ENCODE measurements around the gene IPCEF1.
A peak's percentile ranks its signal among the peaks of the same experiment; 100 is the strongest.

IPCEF1 gene

DNA sequence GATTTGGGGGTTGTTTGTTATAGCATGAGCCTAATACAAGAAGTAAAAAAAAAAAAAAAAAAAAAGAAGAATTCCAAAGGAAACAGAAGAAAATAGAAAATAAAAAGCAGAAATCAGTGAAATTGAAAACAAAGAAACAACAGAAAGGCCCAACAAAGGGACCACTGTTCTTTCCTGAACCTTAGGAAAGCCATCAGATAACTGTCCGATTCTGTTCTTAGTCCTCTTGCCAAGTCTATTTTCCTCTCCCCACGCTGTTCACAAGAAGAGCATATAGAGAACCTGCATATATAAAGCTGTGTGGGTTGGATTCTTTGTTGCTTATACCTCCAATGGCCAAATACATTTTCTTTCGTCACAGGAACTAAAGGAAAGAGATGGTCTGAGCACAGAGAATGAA, 38.0 kb upstream of the IPCEF1 start:
- Histone ChIP-seq H3K27ac (ENCODE audit: low read depth, low read length) (no peak overlapping the region), H3K9me3 (ENCODE audit: control insufficient read depth in 5 of 5, low read length in 5 of 5) (peaks cover 0 to 3% (median 0%) of the 10 kb centered on the region in 5 donors), H3K4me3 (ENCODE audit: low read depth in 1 of 5, low read length in 5 of 5) (no peak overlapping the region), H3K27me3 (ENCODE audit: control insufficient read depth in 5 of 5, insufficient read depth in 4 of 5, low read length in 5 of 5) (peaks cover 0 to 2% (median 0%) of the 10 kb centered on the region in 5 donors), H3K36me3 (ENCODE audit: control insufficient read depth in 5 of 5, insufficient read depth in 5 of 5, low read length in 5 of 5) (no peaks in the 10 kb centered on the region), H3K9ac (ENCODE audit: low read length in 5 of 5) (no peak overlapping the region), H3K4me1 (ENCODE audit: control insufficient read depth in 5 of 5, insufficient read depth in 5 of 5, low read length in 5 of 5) (no peaks in the 10 kb centered on the region)

DNA sequence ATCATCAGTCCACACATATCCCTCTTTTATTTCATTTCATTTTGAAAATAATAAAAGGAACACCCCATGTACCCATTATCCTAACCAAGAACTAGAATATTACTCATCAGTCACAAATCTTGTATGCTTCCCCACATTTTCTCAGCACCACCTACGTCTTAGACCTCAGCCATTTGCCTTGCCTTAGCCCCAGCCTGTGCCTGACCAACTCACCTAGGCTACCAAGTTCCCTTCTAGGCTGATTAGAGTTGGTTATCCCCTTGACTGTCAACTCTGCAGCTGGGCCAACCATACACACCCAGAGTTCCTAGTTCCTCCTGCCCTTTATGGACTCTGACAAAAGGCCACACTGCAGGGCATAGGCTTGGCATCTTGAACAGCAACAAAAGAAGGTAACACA, 33.4 kb upstream of the IPCEF1 start:
- H3K4me3 ChIP-seq (ENCODE audit: low read depth in 1 of 5, low read length in 5 of 5) = no peak overlapping the region
- no peaks in the 10 kb centered on the region for H3K36me3 ChIP-seq (ENCODE audit: control insufficient read depth in 5 of 5, insufficient read depth in 5 of 5, low read length in 5 of 5)
- H3K27me3 ChIP-seq (ENCODE audit: control insufficient read depth in 5 of 5, insufficient read depth in 4 of 5, low read length in 5 of 5) = peaks cover 0 to 2% (median 0%) of the 10 kb centered on the region in 5 donors
- H3K4me1 ChIP-seq (ENCODE audit: control insufficient read depth in 5 of 5, insufficient read depth in 5 of 5, low read length in 5 of 5) = no peaks in the 10 kb centered on the region
- no peak overlapping the region for H3K27ac ChIP-seq (ENCODE audit: low read depth, low read length)
- H3K9ac ChIP-seq (ENCODE audit: low read length in 5 of 5) = no peak overlapping the region
- peaks cover 0 to 10% (median 0%) of the 10 kb centered on the region in 5 donors for H3K9me3 ChIP-seq (ENCODE audit: control insufficient read depth in 5 of 5, low read length in 5 of 5)

DNA sequence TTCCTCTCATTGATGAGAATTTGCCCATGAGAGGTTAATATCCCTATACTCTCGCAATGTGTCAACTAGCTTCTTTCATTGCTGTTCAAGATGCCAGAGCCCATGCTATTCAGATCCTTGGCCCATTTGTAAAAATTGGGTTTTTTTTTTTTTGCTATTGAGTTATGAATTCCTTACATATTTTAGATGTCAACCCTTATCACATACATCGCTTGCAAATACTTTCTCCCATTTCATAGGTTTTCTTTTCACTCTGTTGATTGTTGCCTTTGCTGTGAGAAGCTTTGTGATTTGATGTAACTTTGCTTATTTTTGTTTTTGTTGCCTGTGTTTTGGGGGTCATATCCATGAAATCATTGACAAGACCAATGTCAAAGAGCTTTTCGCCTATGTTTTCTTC, 32.2 kb upstream of the IPCEF1 start:
- Histone ChIP-seq H3K4me3 (ENCODE audit: low read depth in 1 of 5, low read length in 5 of 5) (no peak overlapping the region), H3K9ac (ENCODE audit: low read length in 5 of 5) (no peak overlapping the region), H3K27ac (ENCODE audit: low read depth, low read length) (no peak overlapping the region)

DNA sequence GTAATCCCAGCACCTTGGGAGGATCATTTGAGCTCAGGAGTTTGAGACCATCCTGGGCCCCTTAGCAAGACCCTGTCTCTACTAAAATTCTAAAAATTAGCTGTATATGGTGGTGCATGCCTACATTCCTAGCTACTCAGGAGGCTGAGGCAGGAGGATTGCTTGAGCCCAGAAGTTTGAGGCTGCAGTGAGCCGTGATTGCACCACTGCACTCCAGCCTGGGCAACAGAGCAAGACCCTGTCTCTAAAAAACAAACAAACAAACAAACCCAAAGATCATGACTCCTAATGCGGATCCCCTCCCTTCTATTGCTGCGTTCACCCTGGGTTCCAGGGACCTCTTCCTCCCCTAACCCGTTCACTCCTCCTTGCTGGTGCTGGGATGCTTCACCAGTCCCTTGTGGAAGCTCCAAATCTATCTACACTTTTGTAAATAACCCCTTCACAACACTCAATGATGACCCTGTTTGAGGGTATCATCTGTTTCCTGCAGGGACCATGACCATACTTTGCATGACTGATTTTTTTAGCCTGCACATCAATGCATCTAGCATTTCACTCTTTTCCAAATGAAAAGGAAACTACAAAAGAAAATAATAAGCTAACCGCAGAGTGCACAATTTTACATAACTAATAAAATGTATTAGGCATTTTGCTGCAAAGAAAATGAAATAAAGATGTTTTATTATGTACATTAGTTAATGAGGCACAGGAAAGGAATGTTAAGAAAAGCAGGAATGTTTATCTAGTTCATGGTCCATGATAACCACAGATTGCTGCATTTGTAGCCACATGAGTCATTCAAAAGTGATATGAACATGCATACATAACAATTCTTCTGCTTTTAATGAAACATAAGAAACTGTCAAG, 30.5 kb upstream of the IPCEF1 start:
- Histone ChIP-seq H3K27me3 (ENCODE audit: control insufficient read depth in 5 of 5, insufficient read depth in 4 of 5, low read length in 5 of 5) (no peaks in the 10 kb centered on the region), H3K9ac (ENCODE audit: low read length in 5 of 5) (no peak overlapping the region), H3K4me3 (ENCODE audit: low read depth in 1 of 5, low read length in 5 of 5) (no peak overlapping the region), H3K9me3 (ENCODE audit: control insufficient read depth in 5 of 5, low read length in 5 of 5) (peaks cover 0 to 14% (median 3%) of the 10 kb centered on the region in 5 donors), H3K36me3 (ENCODE audit: control insufficient read depth in 5 of 5, insufficient read depth in 5 of 5, low read length in 5 of 5) (no peaks in the 10 kb centered on the region), H3K4me1 (ENCODE audit: control insufficient read depth in 5 of 5, insufficient read depth in 5 of 5, low read length in 5 of 5) (no peaks in the 10 kb centered on the region), H3K27ac (ENCODE audit: low read depth, low read length) (no peak overlapping the region)

More for the DNA sequence above, 32.2 kb upstream of the IPCEF1 start:
- H3K9me3 ChIP-seq (ENCODE audit: control insufficient read depth in 5 of 5, low read length in 5 of 5) = peaks cover 0 to 10% (median 0%) of the 10 kb centered on the region in 5 donors
- H3K4me1 ChIP-seq (ENCODE audit: control insufficient read depth in 5 of 5, insufficient read depth in 5 of 5, low read length in 5 of 5) = no peaks in the 10 kb centered on the region
- peaks cover 0 to 2% (median 0%) of the 10 kb centered on the region in 5 donors for H3K27me3 ChIP-seq (ENCODE audit: control insufficient read depth in 5 of 5, insufficient read depth in 4 of 5, low read length in 5 of 5)
- no peaks in the 10 kb centered on the region for H3K36me3 ChIP-seq (ENCODE audit: control insufficient read depth in 5 of 5, insufficient read depth in 5 of 5, low read length in 5 of 5)

DNA sequence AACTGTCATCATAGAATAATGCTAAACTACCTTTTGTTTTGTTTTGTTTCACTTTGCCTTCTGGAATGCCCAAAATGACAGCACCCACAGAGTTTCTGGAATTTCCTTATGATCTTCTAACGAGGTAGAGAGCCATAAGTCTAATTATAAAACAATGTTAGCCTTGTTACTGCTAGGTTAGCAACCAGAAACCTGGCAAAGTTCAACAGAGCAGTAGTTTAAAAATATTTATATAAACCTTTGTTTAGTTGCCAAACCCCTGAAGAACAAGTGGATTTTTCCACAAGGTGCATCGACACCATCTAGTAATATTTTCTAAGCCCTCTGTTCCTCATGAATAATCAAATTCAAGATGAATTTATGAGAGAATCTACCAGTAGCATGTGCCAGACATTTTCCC, 27.6 kb upstream of the IPCEF1 start:
- peaks cover 0 to 10% (median 3%) of the 10 kb centered on the region in 5 donors for H3K9me3 ChIP-seq (ENCODE audit: control insufficient read depth in 5 of 5, low read length in 5 of 5)
- no peak overlapping the region for H3K4me3 ChIP-seq (ENCODE audit: low read depth in 1 of 5, low read length in 5 of 5)
- H3K4me1 ChIP-seq (ENCODE audit: control insufficient read depth in 5 of 5, insufficient read depth in 5 of 5, low read length in 5 of 5) = no peaks in the 10 kb centered on the region
- H3K9ac ChIP-seq (ENCODE audit: low read length in 5 of 5) = no peak overlapping the region
- no peak overlapping the region for H3K27ac ChIP-seq (ENCODE audit: low read depth, low read length)
- no peaks in the 10 kb centered on the region for H3K27me3 ChIP-seq (ENCODE audit: control insufficient read depth in 5 of 5, insufficient read depth in 4 of 5, low read length in 5 of 5)
- H3K36me3 ChIP-seq (ENCODE audit: control insufficient read depth in 5 of 5, insufficient read depth in 5 of 5, low read length in 5 of 5) = no peaks in the 10 kb centered on the region

DNA sequence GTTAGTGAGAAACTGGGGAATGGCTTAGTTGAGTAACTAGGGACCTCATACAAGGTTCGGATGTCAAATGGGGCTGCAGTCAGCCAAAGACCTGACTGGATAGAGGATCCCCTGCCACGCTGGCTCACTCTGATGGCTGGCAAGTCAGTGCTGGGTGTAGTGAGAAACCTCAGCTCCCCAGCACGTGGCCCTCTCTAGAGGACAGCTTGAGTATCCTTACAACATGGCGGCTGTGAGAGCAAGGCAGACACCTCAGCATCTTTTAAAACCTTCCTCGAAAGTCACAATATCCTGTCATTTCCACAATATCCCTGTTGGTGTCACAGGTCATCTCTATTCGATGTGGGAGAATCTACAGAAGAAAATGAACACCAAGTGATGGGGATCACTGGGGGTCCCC, 26.7 kb upstream of the IPCEF1 start:
- peaks cover 0 to 4% (median 3%) of the 10 kb centered on the region in 5 donors for H3K9me3 ChIP-seq (ENCODE audit: control insufficient read depth in 5 of 5, low read length in 5 of 5)
- H3K27ac ChIP-seq (ENCODE audit: low read depth, low read length) = no peak overlapping the region
- no peak overlapping the region for H3K4me3 ChIP-seq (ENCODE audit: low read depth in 1 of 5, low read length in 5 of 5)
- no peaks in the 10 kb centered on the region for H3K27me3 ChIP-seq (ENCODE audit: control insufficient read depth in 5 of 5, insufficient read depth in 4 of 5, low read length in 5 of 5)
- no peaks in the 10 kb centered on the region for H3K36me3 ChIP-seq (ENCODE audit: control insufficient read depth in 5 of 5, insufficient read depth in 5 of 5, low read length in 5 of 5)
- H3K4me1 ChIP-seq (ENCODE audit: control insufficient read depth in 5 of 5, insufficient read depth in 5 of 5, low read length in 5 of 5) = no peaks in the 10 kb centered on the region
- H3K9ac ChIP-seq (ENCODE audit: low read length in 5 of 5) = no peak overlapping the region

DNA sequence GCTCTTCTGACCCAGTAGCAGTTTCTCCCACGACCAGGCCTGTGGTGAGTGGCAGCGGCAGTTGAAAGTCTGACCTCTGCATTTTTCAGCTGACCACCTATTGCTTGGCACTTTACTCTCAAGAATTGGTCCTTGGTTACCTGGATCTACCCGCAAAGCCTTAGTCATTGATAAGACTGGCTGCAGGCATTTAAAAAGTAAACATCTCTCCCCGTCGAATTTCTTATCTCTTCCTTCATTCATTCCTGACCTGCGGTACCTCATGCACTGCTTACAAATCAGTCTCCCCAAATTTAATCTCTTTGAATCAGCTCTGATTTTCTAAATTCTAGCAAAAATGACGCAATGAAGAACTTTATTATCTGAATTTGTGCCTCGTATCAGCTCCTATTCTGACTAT, 26.1 kb upstream of the IPCEF1 start:
- Histone ChIP-seq H3K36me3 (ENCODE audit: control insufficient read depth in 5 of 5, insufficient read depth in 5 of 5, low read length in 5 of 5) (no peaks in the 10 kb centered on the region), H3K27me3 (ENCODE audit: control insufficient read depth in 5 of 5, insufficient read depth in 4 of 5, low read length in 5 of 5) (no peaks in the 10 kb centered on the region), H3K9ac (ENCODE audit: low read length in 5 of 5) (no peak overlapping the region), H3K9me3 (ENCODE audit: control insufficient read depth in 5 of 5, low read length in 5 of 5) (peaks cover 0 to 4% (median 3%) of the 10 kb centered on the region in 5 donors), H3K4me1 (ENCODE audit: control insufficient read depth in 5 of 5, insufficient read depth in 5 of 5, low read length in 5 of 5) (no peaks in the 10 kb centered on the region), H3K4me3 (ENCODE audit: low read depth in 1 of 5, low read length in 5 of 5) (no peak overlapping the region), H3K27ac (ENCODE audit: low read depth, low read length) (no peak overlapping the region)

DNA sequence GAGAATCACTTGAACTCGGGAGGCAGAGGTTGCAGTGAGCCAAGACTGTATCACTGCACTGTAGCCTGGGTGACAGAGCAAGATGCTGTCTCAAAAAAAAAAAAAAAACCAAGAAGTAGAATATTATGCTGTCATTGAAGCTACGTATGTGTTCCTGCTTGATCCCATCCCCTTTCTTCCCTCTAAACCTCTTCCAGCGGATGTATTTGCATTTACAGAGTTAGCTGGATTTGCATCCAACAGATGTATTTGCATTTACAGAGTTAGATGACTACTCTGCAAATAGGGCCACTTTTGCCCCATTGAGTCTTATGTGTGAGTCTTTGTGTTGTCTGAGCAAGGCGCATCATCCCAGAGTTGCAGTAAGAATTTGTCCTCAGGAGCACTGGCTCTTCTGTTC, 24.9 kb upstream of the IPCEF1 start:
- H3K36me3 ChIP-seq (ENCODE audit: control insufficient read depth in 5 of 5, insufficient read depth in 5 of 5, low read length in 5 of 5) = no peaks in the 10 kb centered on the region
- no peaks in the 10 kb centered on the region for H3K4me1 ChIP-seq (ENCODE audit: control insufficient read depth in 5 of 5, insufficient read depth in 5 of 5, low read length in 5 of 5)
- H3K9ac ChIP-seq (ENCODE audit: low read length in 5 of 5) = no peak overlapping the region
- no peak overlapping the region for H3K4me3 ChIP-seq (ENCODE audit: low read depth in 1 of 5, low read length in 5 of 5)
- no peak overlapping the region for H3K27ac ChIP-seq (ENCODE audit: low read depth, low read length)
- H3K9me3 ChIP-seq (ENCODE audit: control insufficient read depth in 5 of 5, low read length in 5 of 5) = peaks cover 0 to 4% (median 3%) of the 10 kb centered on the region in 5 donors
- no peaks in the 10 kb centered on the region for H3K27me3 ChIP-seq (ENCODE audit: control insufficient read depth in 5 of 5, insufficient read depth in 4 of 5, low read length in 5 of 5)

DNA sequence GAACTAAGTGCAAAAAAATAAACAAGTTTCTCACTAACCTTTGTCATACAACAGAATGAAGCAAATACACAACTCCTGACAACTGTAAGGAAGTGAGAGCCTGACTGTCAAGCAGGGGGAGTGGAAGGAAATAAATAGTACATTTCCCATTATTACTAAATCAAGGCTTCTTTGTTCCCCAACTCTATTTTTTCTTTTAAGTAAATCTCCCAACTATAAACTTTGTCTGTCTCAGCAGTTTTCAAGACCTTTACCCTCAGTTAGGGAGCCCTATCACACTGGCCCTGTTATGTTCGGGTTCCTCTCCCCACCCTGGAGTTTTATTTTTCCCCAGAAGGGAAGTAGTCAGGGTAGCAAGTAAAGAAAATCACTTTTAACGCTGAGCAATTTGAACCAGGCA, 24.1 kb upstream of the IPCEF1 start:
- Histone ChIP-seq H3K4me3 (ENCODE audit: low read depth in 1 of 5, low read length in 5 of 5) (no peak overlapping the region), H3K9me3 (ENCODE audit: control insufficient read depth in 5 of 5, low read length in 5 of 5) (peaks cover 0 to 4% (median 3%) of the 10 kb centered on the region in 5 donors), H3K27ac (ENCODE audit: low read depth, low read length) (no peak overlapping the region), H3K27me3 (ENCODE audit: control insufficient read depth in 5 of 5, insufficient read depth in 4 of 5, low read length in 5 of 5) (no peaks in the 10 kb centered on the region), H3K4me1 (ENCODE audit: control insufficient read depth in 5 of 5, insufficient read depth in 5 of 5, low read length in 5 of 5) (no peaks in the 10 kb centered on the region), H3K9ac (ENCODE audit: low read length in 5 of 5) (peak overlapping the region in 1 of 5 donors; percentile 35), H3K36me3 (ENCODE audit: control insufficient read depth in 5 of 5, insufficient read depth in 5 of 5, low read length in 5 of 5) (no peaks in the 10 kb centered on the region)

DNA sequence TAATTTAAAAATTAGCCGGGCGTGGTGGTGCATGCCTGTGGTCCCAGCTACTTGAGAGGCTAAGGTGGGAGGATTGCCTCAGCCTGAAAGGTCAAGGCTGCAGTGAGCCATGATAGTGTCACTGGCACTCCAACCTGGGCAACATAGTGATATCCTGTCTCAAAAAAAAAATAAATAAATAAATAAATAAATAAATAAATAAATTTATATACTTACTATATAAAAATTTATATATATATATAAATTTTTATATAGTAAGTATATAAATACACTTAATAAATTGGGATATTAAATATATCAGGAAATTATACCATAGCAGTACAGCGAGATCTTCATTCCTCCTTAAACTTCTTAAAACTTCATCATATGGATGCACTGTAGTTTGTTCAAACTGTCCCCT, 23.0 kb upstream of the IPCEF1 start:
- H3K9me3 ChIP-seq (ENCODE audit: control insufficient read depth in 5 of 5, low read length in 5 of 5) = peaks cover 0 to 4% (median 3%) of the 10 kb centered on the region in 5 donors
- H3K4me1 ChIP-seq (ENCODE audit: control insufficient read depth in 5 of 5, insufficient read depth in 5 of 5, low read length in 5 of 5) = no peaks in the 10 kb centered on the region
- H3K36me3 ChIP-seq (ENCODE audit: control insufficient read depth in 5 of 5, insufficient read depth in 5 of 5, low read length in 5 of 5) = no peaks in the 10 kb centered on the region
- no peak overlapping the region for H3K4me3 ChIP-seq (ENCODE audit: low read depth in 1 of 5, low read length in 5 of 5)
- H3K9ac ChIP-seq (ENCODE audit: low read length in 5 of 5) = no peak overlapping the region
- H3K27me3 ChIP-seq (ENCODE audit: control insufficient read depth in 5 of 5, insufficient read depth in 4 of 5, low read length in 5 of 5) = no peaks in the 10 kb centered on the region
- H3K27ac ChIP-seq (ENCODE audit: low read depth, low read length) = no peak overlapping the region

Measured in subcutaneous abdominal adipose tissue (tissue), 5 donors.